Measurements from ENCODE around the gene DHX58. TPM values are rescaled to one million over a fixed set of nuclear protein-coding genes. Genes with fewer than 3 reads are reported as not detected.

Gene DHX58
- total RNA-seq, 2 donors from 2014 or later: 13.7 to 18.5 TPM

DNA sequence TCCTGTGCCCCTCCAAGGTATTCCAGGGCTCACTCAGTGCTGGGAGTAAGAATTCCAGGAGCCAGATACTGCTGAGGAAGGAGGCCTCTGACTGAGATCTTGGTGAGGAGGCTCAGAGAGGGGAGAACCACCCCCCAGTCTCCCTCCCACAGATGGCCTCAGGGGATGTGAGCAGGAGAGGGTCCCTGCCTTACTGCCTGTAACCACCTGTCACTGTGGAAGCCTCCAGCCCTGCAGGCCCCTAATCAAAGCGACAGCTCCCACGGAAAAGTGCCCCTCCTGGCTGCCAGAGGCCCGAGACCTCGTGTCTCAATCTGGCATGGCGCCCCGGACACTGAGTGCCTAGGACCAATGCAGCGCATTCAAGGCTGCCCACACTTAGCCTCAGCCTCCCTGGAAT, 54.5 kb downstream of the DHX58 start:
- ATAC-seq (ENCODE audit: insufficient number of reproducible peaks, low FRiP score, low read depth): no peak
- H3K27me3 ChIP-seq (replicated peaks; ENCODE audit: insufficient read depth): peaks cover 4% of the 10 kb centered on the region
- H3K27ac ChIP-seq: no peak overlapping the region
- no peak overlapping the region for H3K4me3 ChIP-seq
- no peak for TF ChIP-seq CTCF (IDR thresholded peaks at IDR 0.05)
- no peaks in the 10 kb centered on the region for H3K9me3 ChIP-seq
- no peaks in the 10 kb centered on the region for H3K36me3 ChIP-seq
- DNase-seq (ENCODE audit: low spot score): no peak
- no peaks in the 10 kb centered on the region for H3K4me1 ChIP-seq (ENCODE audit: control insufficient read depth in 1 of 2, low read depth in 2 of 2)

GRCh38 chr17:42056635-42057034, 55.9 kb downstream of the DHX58 start:
- Histone ChIP-seq H3K27me3 (replicated peaks; ENCODE audit: insufficient read depth) (peaks cover 4% of the 10 kb centered on the region), H3K27ac (no peak overlapping the region), H3K4me1 (ENCODE audit: control insufficient read depth in 1 of 2, low read depth in 2 of 2) (no peaks in the 10 kb centered on the region), H3K4me3 (no peak overlapping the region), H3K36me3 (no peaks in the 10 kb centered on the region), H3K9me3 (no peaks in the 10 kb centered on the region)
- ATAC-seq (ENCODE audit: insufficient number of reproducible peaks, low FRiP score, low read depth) (no peak), DNase-seq (ENCODE audit: low spot score) (no peak)
- no peak for TF ChIP-seq CTCF (IDR thresholded peaks at IDR 0.05)

DNA sequence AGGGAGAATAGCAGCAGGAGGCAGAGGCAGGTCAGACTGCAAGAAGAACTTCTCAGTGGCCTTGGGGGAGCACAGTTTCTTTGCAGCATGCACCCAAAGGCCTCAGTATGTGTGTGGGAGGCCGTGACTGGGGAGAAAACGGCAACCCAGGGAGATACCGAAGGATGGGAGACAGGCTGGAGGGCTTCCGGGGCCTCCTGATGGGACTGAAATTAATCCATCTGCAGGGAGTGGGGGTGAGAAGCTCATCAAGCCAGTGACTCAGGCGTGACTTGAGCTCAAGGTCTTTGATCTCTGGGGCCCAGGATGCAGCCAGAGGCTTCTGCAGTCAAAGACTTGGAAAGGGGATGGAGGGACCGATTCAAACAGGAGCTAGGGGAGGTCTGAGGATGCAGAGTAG, 57.0 kb downstream of the DHX58 start:
- DNase-seq (ENCODE audit: low spot score) (no peak), ATAC-seq (ENCODE audit: insufficient number of reproducible peaks, low FRiP score, low read depth) (no peak)
- TF ChIP-seq CTCF (IDR thresholded peaks at IDR 0.05): no peak

DNA sequence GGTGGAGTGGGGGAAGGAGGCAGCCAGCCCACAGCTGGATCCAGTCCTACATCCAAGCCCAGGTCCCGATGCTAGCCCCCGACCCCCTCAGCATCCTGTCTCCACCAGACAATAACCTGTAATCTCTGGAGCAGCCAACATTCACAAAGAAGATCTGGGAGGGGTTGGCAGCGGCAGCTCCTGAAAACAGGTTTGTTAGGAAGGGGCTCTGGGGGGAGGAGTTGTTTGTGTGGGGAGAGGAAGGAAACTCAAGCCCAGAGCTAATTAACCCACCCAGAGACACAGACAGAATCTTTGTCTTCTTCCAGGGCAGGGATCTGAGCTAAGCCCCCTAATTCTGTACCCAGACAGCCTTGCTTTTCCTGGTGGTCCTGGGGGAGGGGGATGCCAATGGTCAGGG, 57.5 kb downstream of the DHX58 start:
- Histone ChIP-seq H3K27me3 (replicated peaks; ENCODE audit: insufficient read depth) (peaks cover 4% of the 10 kb centered on the region), H3K27ac (no peak overlapping the region), H3K4me1 (ENCODE audit: control insufficient read depth in 1 of 2, low read depth in 2 of 2) (no peaks in the 10 kb centered on the region), H3K36me3 (no peaks in the 10 kb centered on the region), H3K9me3 (no peaks in the 10 kb centered on the region), H3K4me3 (no peak overlapping the region)
- no peak for TF ChIP-seq CTCF (IDR thresholded peaks at IDR 0.05)
- DNase-seq (ENCODE audit: low spot score) (no peak), ATAC-seq (ENCODE audit: insufficient number of reproducible peaks, low FRiP score, low read depth) (no peak)

More for the DNA sequence above, 57.0 kb downstream of the DHX58 start:
- Histone ChIP-seq H3K27me3 (replicated peaks; ENCODE audit: insufficient read depth) (peaks cover 4% of the 10 kb centered on the region), H3K27ac (no peak overlapping the region), H3K36me3 (no peaks in the 10 kb centered on the region), H3K4me3 (no peak overlapping the region), H3K9me3 (no peaks in the 10 kb centered on the region), H3K4me1 (ENCODE audit: control insufficient read depth in 1 of 2, low read depth in 2 of 2) (no peaks in the 10 kb centered on the region)

DNA sequence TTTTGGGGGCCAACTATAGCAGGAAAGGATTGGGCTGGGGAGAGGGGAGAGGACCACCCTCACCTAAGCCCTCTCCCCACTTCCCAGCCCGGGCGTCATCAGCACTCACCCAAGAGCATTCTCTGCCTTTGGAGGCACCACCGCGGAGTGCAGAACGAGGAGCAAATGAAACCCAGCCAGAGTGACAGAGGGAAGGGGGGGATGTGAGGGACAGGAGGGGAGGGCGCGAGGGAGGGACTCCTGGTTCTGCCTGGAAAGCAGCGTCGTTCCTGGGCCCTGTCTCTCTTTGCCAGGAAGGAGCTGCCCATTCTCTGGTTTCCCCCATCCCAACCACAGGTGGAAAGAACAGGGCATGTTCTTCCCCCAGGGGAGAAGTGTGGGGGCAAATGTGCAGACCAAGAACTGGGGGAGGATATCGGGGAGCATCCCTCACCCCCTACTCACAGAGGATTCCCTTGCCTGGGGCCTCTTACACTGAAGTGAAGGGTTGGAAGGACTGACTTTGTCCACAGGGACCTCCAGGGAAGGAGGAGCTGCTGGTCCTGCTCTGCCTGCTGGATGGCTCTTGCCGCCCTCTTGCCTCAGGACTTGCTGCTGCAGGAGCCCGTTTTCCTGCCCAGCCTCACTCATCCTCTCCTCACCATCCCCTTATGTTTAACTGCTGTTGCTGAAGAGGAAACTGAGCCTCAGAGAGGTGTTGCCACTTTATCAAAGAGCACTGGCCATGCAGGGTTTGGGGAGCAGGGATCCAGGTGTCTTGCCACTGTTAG, 58.6 kb downstream of the DHX58 start:
- Histone ChIP-seq H3K9me3 (no peaks in the 10 kb centered on the region), H3K4me1 (ENCODE audit: control insufficient read depth in 1 of 2, low read depth in 2 of 2) (no peaks in the 10 kb centered on the region), H3K27me3 (replicated peaks; ENCODE audit: insufficient read depth) (peaks cover 4% of the 10 kb centered on the region), H3K27ac (no peak overlapping the region), H3K36me3 (no peaks in the 10 kb centered on the region), H3K4me3 (no peak overlapping the region)
- TF ChIP-seq CTCF (IDR thresholded peaks at IDR 0.05): no peak
- no peak for ATAC-seq (ENCODE audit: insufficient number of reproducible peaks, low FRiP score, low read depth)
- no peak for DNase-seq (ENCODE audit: low spot score)
